SK-N-MC (cell line): ENCODE results near the gene AP4S1.
"Not testable (repeated sequence)": the region's sequence is repeated elsewhere in the genome, so short reads cannot be mapped to it uniquely, and the experiment has no call there.

Experiments
- DNase-seq: peaks from one replicate; pipeline ENCODE4 v3.0.0-alpha.2; 2011; ENCODE audit warnings: low read depth, low spot score
- H3K27ac ChIP-seq: fragments of 200-600 bp; sonication (generic); 2 replicates; pipeline ENCODE4 v1.5.1; 2016; ENCODE audit warnings: mixed run types
- H3K36me3 ChIP-seq: fragments of 200-600 bp; sonication (generic); 2 replicates; pipeline ENCODE4 v1.6.1; 2017; ENCODE audit warnings: antibody characterized with exemption, low read length, mixed read lengths; ENCODE audit not compliant: insufficient read depth
- H3K4me3 ChIP-seq: fragments of 200-600 bp; sonication (generic); 2 replicates; pipeline ENCODE4 v1.5.1; 2016
- H3K9ac ChIP-seq: fragments of 200-600 bp; sonication (generic); 2 replicates; pipeline ENCODE4 v1.8.0; 2017; ENCODE audit warnings: mixed run types, mixed read lengths; ENCODE audit not compliant: insufficient read length
- H3K9me3 ChIP-seq: fragments of 200-600 bp; sonication (generic); 2 replicates; pipeline ENCODE4 v1.6.1; 2017; ENCODE audit warnings: low read depth, mild to moderate bottlenecking, antibody characterized with exemption, low read length, moderate library complexity, mixed read lengths
- EZH2 ChIP-seq: fragments of 200-600 bp; sonication (generic); IDR thresholded peaks from one replicate; pipeline ENCODE4 v1.6.1; 2017; ENCODE audit warnings: antibody characterized with exemption
- FOXP2 ChIP-seq: optimal IDR thresholded peaks from 2 replicates; pipeline ENCODE3; 2011; ENCODE audit warnings: mild to moderate bottlenecking, moderate library complexity; ENCODE audit not compliant: insufficient read depth; ENCODE audit errors: extremely low read length, control extremely low read depth
- POLR2AphosphoS5 ChIP-seq: IDR thresholded peaks from 2 replicates; pipeline ENCODE4 v1.6.1; 2012; ENCODE audit warnings: mild to moderate bottlenecking, low read depth, low read length, borderline replicate concordance

The AP4S1 gene

GRCh38 chr14:30999038-30999773, 26.2 kb upstream of the AP4S1 start:
- no peak overlapping the region for H3K27ac ChIP-seq
- no peak overlapping the region for H3K4me3 ChIP-seq
- DNase-seq = no peak
- TF ChIP-seq EZH2 = no peak
- TF ChIP-seq POLR2AphosphoS5 = no peak
- no peak for TF ChIP-seq FOXP2
- no peaks in the 10 kb centered on the region for H3K9me3 ChIP-seq
- H3K36me3 ChIP-seq = peaks cover 31% of the 10 kb centered on the region
- no peak overlapping the region for H3K9ac ChIP-seq

- Histone ChIP-seq H3K4me3 (no peak overlapping the region), H3K9ac (no peak overlapping the region), H3K27ac (no peak overlapping the region), H3K36me3 (peaks cover 37% of the 10 kb centered on the region), H3K9me3 (no peaks in the 10 kb centered on the region)
- TF ChIP-seq POLR2AphosphoS5 = no peak
- TF ChIP-seq FOXP2 = no peak
- no peak for TF ChIP-seq EZH2
- no peak for DNase-seq
These were observed 24.7 kb upstream of the AP4S1 start for GRCh38 chr14:31000629-31001338.

- DNase-seq = no peak
- TF ChIP-seq POLR2AphosphoS5 (no peak), FOXP2 (no peak), EZH2 (no peak)
- Histone ChIP-seq H3K9me3 (no peaks in the 10 kb centered on the region), H3K36me3 (peaks cover 37% of the 10 kb centered on the region), H3K27ac (no peak overlapping the region), H3K4me3 (no peak overlapping the region), H3K9ac (no peak overlapping the region)
These were observed 24.1 kb upstream of the AP4S1 start for GRCh38 chr14:31001339-31001658.

GRCh38 chr14:31003284-31003683, 22.2 kb upstream of the AP4S1 start:
- H3K27ac ChIP-seq = no peak overlapping the region
- no peak overlapping the region for H3K9ac ChIP-seq
- no peak overlapping the region for H3K4me3 ChIP-seq
- H3K36me3 ChIP-seq = peaks cover 37% of the 10 kb centered on the region
- no peak for DNase-seq
- TF ChIP-seq EZH2 = no peak
- no peak for TF ChIP-seq FOXP2
- TF ChIP-seq POLR2AphosphoS5 = no peak
- H3K9me3 ChIP-seq = no peaks in the 10 kb centered on the region

GRCh38 chr14:31004007-31004406, 21.4 kb upstream of the AP4S1 start:
- H3K9ac ChIP-seq, H3K27ac ChIP-seq, DNase-seq, H3K9me3 ChIP-seq, H3K4me3 ChIP-seq: not testable (repeated sequence)
- peaks cover 33% of the 10 kb centered on the region for H3K36me3 ChIP-seq

GRCh38 chr14:31006703-31007102, 18.7 kb upstream of the AP4S1 start:
- Histone ChIP-seq H3K9me3 (no peaks in the 10 kb centered on the region), H3K27ac (no peak overlapping the region), H3K9ac (no peak overlapping the region), H3K4me3 (no peak overlapping the region), H3K36me3 (peaks cover 17% of the 10 kb centered on the region; the same call in 1 of the 2 replicates)
- no peak for DNase-seq
- TF ChIP-seq FOXP2 = no peak
- TF ChIP-seq EZH2 = no peak
- no peak for TF ChIP-seq POLR2AphosphoS5

- Histone ChIP-seq H3K36me3 (peaks cover 23% of the 10 kb centered on the region), H3K9ac (no peak overlapping the region), H3K27ac (no peak overlapping the region), H3K9me3 (no peaks in the 10 kb centered on the region), H3K4me3 (no peak overlapping the region)
- no peak for DNase-seq
- TF ChIP-seq POLR2AphosphoS5 = no peak
- no peak for TF ChIP-seq FOXP2
- TF ChIP-seq EZH2 = no peak
These were observed 15.4 kb upstream of the AP4S1 start for GRCh38 chr14:31009836-31010574.

- Histone ChIP-seq H3K27ac (no peak overlapping the region), H3K36me3 (peaks cover 17% of the 10 kb centered on the region), H3K4me3 (no peak overlapping the region), H3K9me3 (no peaks in the 10 kb centered on the region), H3K9ac (no peak overlapping the region)
- TF ChIP-seq POLR2AphosphoS5 (no peak), FOXP2 (no peak), EZH2 (no peak)
- no peak for DNase-seq
These were observed 14.5 kb upstream of the AP4S1 start for GRCh38 chr14:31010935-31011334.

- TF ChIP-seq EZH2 = no peak
- no peak for TF ChIP-seq FOXP2
- no peak for TF ChIP-seq POLR2AphosphoS5
- H3K36me3 ChIP-seq = peaks cover 21% of the 10 kb centered on the region
- H3K9me3 ChIP-seq = no peaks in the 10 kb centered on the region
- no peak overlapping the region for H3K4me3 ChIP-seq
- H3K9ac ChIP-seq = no peak overlapping the region
- DNase-seq = no peak
- H3K27ac ChIP-seq = no peak overlapping the region
These were observed 11.6 kb upstream of the AP4S1 start for GRCh38 chr14:31013841-31014240.
